Measurements from ENCODE around the gene TIAM2. TPM values are rescaled to one million over a fixed set of nuclear protein-coding genes. Genes with fewer than 3 reads are reported as not detected.
A peak's percentile ranks its signal among the peaks of the same experiment; 100 is the strongest.

The TIAM2 gene
- total and polyA plus RNA-seq, 10 of the 15 experiments (the other 5 are each of a cell fraction or from before 2014, with no cell fraction given) = 1.1 to 10.5 (median 2.3) TPM

DNA sequence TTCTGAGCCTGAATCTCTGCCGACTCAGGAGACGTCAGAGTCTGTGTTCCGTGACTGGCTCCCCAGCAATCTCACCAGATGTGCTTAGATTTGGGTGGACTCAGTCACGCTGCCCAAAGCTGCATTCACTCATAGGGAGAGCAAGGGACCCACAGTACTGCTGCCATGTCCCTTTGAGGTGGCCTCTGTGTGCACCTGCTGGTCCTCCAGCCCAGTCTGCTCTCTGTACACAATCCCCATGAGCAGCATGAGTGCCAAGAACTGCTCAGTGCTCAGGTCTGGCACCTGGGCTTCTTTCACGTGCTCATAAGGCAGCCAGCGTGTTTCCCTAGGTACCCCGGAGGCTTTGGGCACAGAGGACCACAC lies 44.2 kb upstream of the TIAM2 start:
- ChIA-PET RAD21 (ENCODE audit: unreplicated experiment) (no interaction called here), CTCF (interaction anchor here (1.1 kb wide), 1 partner anchor 23 kb away, joined by 3 read pairs; no protein-coding TSS in a partner anchor), SMC1A (ENCODE audit: uncharacterized antibody, unreplicated experiment) (no interaction called here), POLR2A (interaction anchor here (0.7 kb wide), 1 partner anchor 10 kb away, joined by 5 read pairs; no protein-coding TSS in a partner anchor)
- no peak overlapping the region for H3K27ac ChIP-seq (ENCODE audit: control insufficient read depth, insufficient read depth)
- in situ Hi-C loops (cut with MboI) (no loop called here), intact Hi-C loops (cut with micrococcal nuclease; ENCODE audit: unreplicated experiment) (no loop called here)
- no peak for ATAC-seq
- H3K27me3 ChIP-seq (replicated peaks in 1 of 2; ENCODE audit: control insufficient read depth in 2 of 2, insufficient read depth in 2 of 2, low read length in 1 of 2) = no peaks in the 10 kb centered on the region
- DNase-seq (ENCODE audit: low read depth, low spot score) = no peak
- no peak overlapping the region for H3K4me3 ChIP-seq
- BruUV-seq (replicated peaks) = no TSS peak
- no peak overlapping the region for H2AFZ ChIP-seq (ENCODE audit: control insufficient read depth, low read depth, low read length)
- no peaks in the 10 kb centered on the region for H4K20me1 ChIP-seq (ENCODE audit: control insufficient read depth, insufficient read depth)
- no peaks in the 10 kb centered on the region for H3K36me3 ChIP-seq (ENCODE audit: control insufficient read depth in 2 of 2, insufficient read depth in 2 of 2, low read length in 1 of 2)
- WGBS (ENCODE audit: insufficient coverage, insufficient replicate concordance, low lambda C conversion rate, missing lambda C conversion rate) = 95% methylated on average over 7 of the region's 7 CpGs
- no peak for FAIRE-seq
- peaks cover 16% of the 10 kb centered on the region for H3K4me1 ChIP-seq (ENCODE audit: control insufficient read depth, insufficient read depth, low read length)
- peak overlapping the region; percentile 46; the same call in 1 of the 2 replicates for H3K4me2 ChIP-seq (ENCODE audit: control insufficient read depth, insufficient read depth)
- H3K9me3 ChIP-seq (replicated peaks; ENCODE audit: control insufficient read depth, insufficient read depth, low read length) = no peaks in the 10 kb centered on the region
- no peaks in the 10 kb centered on the region for H3K79me2 ChIP-seq (ENCODE audit: control insufficient read depth, insufficient read depth, low read length)
- no peak overlapping the region for H3K9ac ChIP-seq (ENCODE audit: control insufficient read depth, insufficient read depth, low read length)
- TF ChIP-seq YBX1 (IDR thresholded peaks at IDR 0.05) (no peak), CBFB (IDR thresholded peaks at IDR 0.05; ENCODE audit: low read depth) (no peak), BACH1 (IDR thresholded peaks at IDR 0.05; ENCODE audit: borderline replicate concordance) (no peak), ZNF622 (IDR thresholded peaks at IDR 0.05) (no peak), POLR2AphosphoS5 (IDR thresholded peaks at IDR 0.05; ENCODE audit: low read length) (no peak), TBL1XR1 (IDR thresholded peaks at IDR 0.05; ENCODE audit: low read depth, low read length) (no peak), IKZF1 (conservative IDR thresholded peaks at IDR 0.05) (no peak), NFYB (IDR thresholded peaks at IDR 0.05; ENCODE audit: insufficient read depth, low read depth, low read length) (no peak), SMAD5 (IDR thresholded peaks at IDR 0.05; ENCODE audit: low read depth) (no peak), SP1 (IDR thresholded peaks at IDR 0.05; ENCODE audit: low read depth, low read length) (no peak)
- TF ChIP-seq, protein P1, sequence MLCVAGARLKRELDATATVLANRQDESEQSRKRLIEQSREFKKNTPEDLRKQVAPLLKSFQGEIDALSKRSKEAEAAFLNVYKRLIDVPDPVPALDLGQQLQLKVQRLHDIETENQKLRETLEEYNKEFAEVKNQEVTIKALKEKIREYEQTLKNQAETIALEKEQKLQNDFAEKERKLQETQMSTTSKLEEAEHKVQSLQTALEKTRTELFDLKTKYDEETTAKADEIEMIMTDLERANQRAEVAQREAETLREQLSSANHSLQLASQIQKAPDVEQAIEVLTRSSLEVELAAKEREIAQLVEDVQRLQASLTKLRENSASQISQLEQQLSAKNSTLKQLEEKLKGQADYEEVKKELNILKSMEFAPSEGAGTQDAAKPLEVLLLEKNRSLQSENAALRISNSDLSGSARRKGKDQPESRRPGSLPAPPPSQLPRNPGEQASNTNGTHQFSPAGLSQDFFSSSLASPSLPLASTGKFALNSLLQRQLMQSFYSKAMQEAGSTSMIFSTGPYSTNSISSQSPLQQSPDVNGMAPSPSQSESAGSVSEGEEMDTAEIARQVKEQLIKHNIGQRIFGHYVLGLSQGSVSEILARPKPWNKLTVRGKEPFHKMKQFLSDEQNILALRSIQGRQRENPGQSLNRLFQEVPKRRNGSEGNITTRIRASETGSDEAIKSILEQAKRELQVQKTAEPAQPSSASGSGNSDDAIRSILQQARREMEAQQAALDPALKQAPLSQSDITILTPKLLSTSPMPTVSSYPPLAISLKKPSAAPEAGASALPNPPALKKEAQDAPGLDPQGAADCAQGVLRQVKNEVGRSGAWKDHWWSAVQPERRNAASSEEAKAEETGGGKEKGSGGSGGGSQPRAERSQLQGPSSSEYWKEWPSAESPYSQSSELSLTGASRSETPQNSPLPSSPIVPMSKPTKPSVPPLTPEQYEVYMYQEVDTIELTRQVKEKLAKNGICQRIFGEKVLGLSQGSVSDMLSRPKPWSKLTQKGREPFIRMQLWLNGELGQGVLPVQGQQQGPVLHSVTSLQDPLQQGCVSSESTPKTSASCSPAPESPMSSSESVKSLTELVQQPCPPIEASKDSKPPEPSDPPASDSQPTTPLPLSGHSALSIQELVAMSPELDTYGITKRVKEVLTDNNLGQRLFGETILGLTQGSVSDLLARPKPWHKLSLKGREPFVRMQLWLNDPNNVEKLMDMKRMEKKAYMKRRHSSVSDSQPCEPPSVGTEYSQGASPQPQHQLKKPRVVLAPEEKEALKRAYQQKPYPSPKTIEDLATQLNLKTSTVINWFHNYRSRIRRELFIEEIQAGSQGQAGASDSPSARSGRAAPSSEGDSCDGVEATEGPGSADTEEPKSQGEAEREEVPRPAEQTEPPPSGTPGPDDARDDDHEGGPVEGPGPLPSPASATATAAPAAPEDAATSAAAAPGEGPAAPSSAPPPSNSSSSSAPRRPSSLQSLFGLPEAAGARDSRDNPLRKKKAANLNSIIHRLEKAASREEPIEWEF (IDR thresholded peaks at IDR 0.05; ENCODE audit: insufficient replicate concordance, low read depth, low read length) = no peak
- TF ChIP-seq, protein P2, sequence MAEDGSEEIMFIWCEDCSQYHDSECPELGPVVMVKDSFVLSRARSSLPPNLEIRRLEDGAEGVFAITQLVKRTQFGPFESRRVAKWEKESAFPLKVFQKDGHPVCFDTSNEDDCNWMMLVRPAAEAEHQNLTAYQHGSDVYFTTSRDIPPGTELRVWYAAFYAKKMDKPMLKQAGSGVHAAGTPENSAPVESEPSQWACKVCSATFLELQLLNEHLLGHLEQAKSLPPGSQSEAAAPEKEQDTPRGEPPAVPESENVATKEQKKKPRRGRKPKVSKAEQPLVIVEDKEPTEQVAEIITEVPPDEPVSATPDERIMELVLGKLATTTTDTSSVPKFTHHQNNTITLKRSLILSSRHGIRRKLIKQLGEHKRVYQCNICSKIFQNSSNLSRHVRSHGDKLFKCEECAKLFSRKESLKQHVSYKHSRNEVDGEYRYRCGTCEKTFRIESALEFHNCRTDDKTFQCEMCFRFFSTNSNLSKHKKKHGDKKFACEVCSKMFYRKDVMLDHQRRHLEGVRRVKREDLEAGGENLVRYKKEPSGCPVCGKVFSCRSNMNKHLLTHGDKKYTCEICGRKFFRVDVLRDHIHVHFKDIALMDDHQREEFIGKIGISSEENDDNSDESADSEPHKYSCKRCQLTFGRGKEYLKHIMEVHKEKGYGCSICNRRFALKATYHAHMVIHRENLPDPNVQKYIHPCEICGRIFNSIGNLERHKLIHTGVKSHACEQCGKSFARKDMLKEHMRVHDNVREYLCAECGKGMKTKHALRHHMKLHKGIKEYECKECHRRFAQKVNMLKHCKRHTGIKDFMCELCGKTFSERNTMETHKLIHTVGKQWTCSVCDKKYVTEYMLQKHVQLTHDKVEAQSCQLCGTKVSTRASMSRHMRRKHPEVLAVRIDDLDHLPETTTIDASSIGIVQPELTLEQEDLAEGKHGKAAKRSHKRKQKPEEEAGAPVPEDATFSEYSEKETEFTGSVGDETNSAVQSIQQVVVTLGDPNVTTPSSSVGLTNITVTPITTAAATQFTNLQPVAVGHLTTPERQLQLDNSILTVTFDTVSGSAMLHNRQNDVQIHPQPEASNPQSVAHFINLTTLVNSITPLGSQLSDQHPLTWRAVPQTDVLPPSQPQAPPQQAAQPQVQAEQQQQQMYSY (CRISPR knock-in tag; IDR thresholded peaks at IDR 0.05) = no peak
- TF ChIP-seq, protein P3, sequence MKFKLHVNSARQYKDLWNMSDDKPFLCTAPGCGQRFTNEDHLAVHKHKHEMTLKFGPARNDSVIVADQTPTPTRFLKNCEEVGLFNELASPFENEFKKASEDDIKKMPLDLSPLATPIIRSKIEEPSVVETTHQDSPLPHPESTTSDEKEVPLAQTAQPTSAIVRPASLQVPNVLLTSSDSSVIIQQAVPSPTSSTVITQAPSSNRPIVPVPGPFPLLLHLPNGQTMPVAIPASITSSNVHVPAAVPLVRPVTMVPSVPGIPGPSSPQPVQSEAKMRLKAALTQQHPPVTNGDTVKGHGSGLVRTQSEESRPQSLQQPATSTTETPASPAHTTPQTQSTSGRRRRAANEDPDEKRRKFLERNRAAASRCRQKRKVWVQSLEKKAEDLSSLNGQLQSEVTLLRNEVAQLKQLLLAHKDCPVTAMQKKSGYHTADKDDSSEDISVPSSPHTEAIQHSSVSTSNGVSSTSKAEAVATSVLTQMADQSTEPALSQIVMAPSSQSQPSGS (IDR thresholded peaks at IDR 0.05; ENCODE audit: low read length) = no peak

Measured in GM12878 (cell line).